Upper lobe of left lung (tissue), 6 donors: ENCODE results near the gene REX1BD. TPM values are rescaled to one million over a fixed set of nuclear protein-coding genes. Genes with fewer than 3 reads are reported as not detected.

Experiments
- ATAC-seq, 2 donors: fragments of 200-7000 bp; cut with Tn5 transposase; one replicate each; pipeline ENCODE4 v1.9.1; 2022; ENCODE audit warnings: mild to moderate bottlenecking in 2 of 2, moderate library complexity in 2 of 2; ENCODE audit not compliant: low FRiP score in 2 of 2
- DNase-seq, 2 donors: peaks; one replicate each; pipeline ENCODE4 v3.0.0-alpha.2; 2019 to 2020
- H3K27ac ChIP-seq, 4 donors: fragments of 200-600 bp; sonication (generic); one replicate each; pipeline ENCODE4 v1.5.1; 2016 to 2019
- H3K27me3 ChIP-seq, 4 donors: fragments of 200-600 bp; sonication (generic); one replicate each; pipeline ENCODE4 v1.5.1; 2017 to 2019
- H3K36me3 ChIP-seq, 4 donors: fragments of 200-600 bp; sonication (generic); one replicate each; pipeline ENCODE4 v1.5.1; 2016 to 2019
- H3K4me1 ChIP-seq, 4 donors: fragments of 200-600 bp; sonication (generic); one replicate each; pipeline ENCODE4 v1.5.1; 2018 to 2019
- H3K4me3 ChIP-seq, 4 donors: fragments of 200-600 bp; sonication (generic); one replicate each; pipeline ENCODE4 v1.5.1; 2017 to 2019; ENCODE audit warnings: mild to moderate bottlenecking in 2 of 4, moderate library complexity in 1 of 4
- H3K9me3 ChIP-seq, 4 donors: fragments of 200-600 bp; sonication (generic); one replicate each; pipeline ENCODE4 v1.5.1; 2018 to 2019
- EP300 ChIP-seq, 4 donors: sonication (generic); formaldehyde crosslinking; IDR thresholded peaks; one replicate each; pipeline ENCODE4 v1.5.1; 2017; ENCODE audit warnings: antibody characterized with exemption in 4 of 4, control low read depth in 2 of 4
- POLR2A ChIP-seq, 4 donors: fragments of 450-650 bp; IDR thresholded peaks; one replicate each; pipeline ENCODE4 v1.5.1; 2016 to 2017; ENCODE audit warnings: antibody characterized with exemption in 4 of 4, mild to moderate bottlenecking in 2 of 4
- POLR2AphosphoS5 ChIP-seq, 2 donors: sonication (generic); formaldehyde crosslinking; IDR thresholded peaks; one replicate each; pipeline ENCODE4 v1.5.1; 2017; ENCODE audit warnings: antibody characterized with exemption in 2 of 2
- WGBS, 2 donors: methylation state at CpG; one replicate each; pipeline ENCODE4 v1.1.5; 2017 to 2018; 5-methylcytosine and 5-hydroxymethylcytosine counted together
- total RNA-seq, 6 donors: library from RNA; depleted of rRNA in 4 of 6; stranded (reverse); fragments of >200 nt in 4 of 6; gene quantifications; one replicate each; pipeline versions ENCODE4 v1.1.0 to v1.2.1, GENCODE V29; 2016 to 2021
- TF ChIP-seq, protein P1 (sequence below), 6 experiments: fragments of 450-650 bp in 4 of 6; fragments of 200-600 bp in 2 of 6; sonication (generic) in 2 of 6; IDR thresholded peaks; one replicate each; pipeline ENCODE4 v1.5.1; 2016 to 2019; ENCODE audit warnings: antibody characterized with exemption in 6 of 6
- donor health status: DM: no; HTN: no; CAD: no; lungs with moderate emphysema.
- donor health status: DM: no; HTN: yes; CAD: no; lungs with severe emphysema.

The REX1BD gene
- total RNA-seq, 6 donors from 2014 or later: 83.6 to 114 (median 91.6) TPM

DNA sequence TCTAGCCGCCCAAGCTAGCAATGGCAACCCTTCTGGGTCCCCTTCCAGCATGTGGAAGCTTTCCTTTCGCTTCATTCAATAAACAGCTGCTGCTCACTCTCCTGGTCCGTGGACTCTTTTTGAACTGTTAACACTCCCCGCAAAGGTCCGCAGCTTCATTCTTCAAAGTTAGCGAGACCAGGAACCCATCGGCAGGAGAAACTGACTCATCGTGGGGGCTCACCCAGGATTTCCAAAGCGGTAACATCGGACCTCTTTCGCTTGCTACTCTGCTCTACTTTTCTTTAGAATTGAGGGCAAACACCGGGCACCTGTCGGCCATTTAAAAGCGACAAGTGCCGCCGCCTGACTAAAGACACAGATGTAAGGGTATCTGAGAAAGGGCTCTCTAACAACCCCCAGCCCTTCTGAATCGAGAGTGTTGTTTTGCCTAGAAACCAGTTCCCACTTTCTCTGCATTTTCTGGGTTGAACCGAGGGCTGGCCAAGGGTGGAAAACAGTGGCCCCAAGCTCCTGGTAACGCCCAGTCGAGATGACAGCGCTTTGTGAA is 11.2 kb upstream of the REX1BD start:
- Histone ChIP-seq H3K27ac (no peak overlapping the region), H3K36me3 (peaks cover 11 to 56% (median 36%) of the 10 kb centered on the region in 4 donors), H3K27me3 (no peaks in the 10 kb centered on the region), H3K4me1 (peaks cover 12 to 14% (median 12%) of the 10 kb centered on the region in 4 donors), H3K9me3 (no peaks in the 10 kb centered on the region), H3K4me3 (no peak overlapping the region)
- ATAC-seq: no peak
- no peak for DNase-seq
- WGBS, 2 donors: 86 to 90% methylated on average over 21 of the region's 21 CpGs
- no peak for TF ChIP-seq POLR2AphosphoS5 (IDR thresholded peaks at IDR 0.05)

DNA sequence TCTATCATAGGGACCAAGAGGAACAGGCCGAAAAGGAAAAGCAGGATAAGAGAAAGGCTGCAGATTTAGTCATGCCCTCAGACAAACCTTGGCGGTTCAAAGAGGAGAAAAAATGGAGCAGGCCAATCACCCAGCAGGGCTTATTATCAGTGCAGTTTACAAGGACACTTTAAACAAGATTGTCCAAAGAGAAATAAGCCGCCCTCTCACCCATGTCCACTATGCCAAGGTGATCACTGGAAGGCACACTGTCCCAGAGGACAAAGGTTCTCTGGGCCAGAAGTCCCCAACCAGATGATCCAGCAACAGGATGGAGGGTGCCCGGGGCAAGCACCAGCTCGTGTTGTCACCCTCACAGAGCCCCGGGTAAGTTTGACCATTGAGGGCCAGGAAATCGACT is 8.3 kb upstream of the REX1BD start:
- no peak overlapping the region for H3K4me3 ChIP-seq
- H3K4me1 ChIP-seq: no peaks in the 10 kb centered on the region
- ATAC-seq (no peak), DNase-seq (no peak)
- TF ChIP-seq POLR2AphosphoS5 (IDR thresholded peaks at IDR 0.05) (no peak), EP300 (IDR thresholded peaks at IDR 0.05) (no peak), POLR2A (IDR thresholded peaks at IDR 0.05) (no peak)
- TF ChIP-seq, protein P1, sequence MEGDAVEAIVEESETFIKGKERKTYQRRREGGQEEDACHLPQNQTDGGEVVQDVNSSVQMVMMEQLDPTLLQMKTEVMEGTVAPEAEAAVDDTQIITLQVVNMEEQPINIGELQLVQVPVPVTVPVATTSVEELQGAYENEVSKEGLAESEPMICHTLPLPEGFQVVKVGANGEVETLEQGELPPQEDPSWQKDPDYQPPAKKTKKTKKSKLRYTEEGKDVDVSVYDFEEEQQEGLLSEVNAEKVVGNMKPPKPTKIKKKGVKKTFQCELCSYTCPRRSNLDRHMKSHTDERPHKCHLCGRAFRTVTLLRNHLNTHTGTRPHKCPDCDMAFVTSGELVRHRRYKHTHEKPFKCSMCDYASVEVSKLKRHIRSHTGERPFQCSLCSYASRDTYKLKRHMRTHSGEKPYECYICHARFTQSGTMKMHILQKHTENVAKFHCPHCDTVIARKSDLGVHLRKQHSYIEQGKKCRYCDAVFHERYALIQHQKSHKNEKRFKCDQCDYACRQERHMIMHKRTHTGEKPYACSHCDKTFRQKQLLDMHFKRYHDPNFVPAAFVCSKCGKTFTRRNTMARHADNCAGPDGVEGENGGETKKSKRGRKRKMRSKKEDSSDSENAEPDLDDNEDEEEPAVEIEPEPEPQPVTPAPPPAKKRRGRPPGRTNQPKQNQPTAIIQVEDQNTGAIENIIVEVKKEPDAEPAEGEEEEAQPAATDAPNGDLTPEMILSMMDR (IDR thresholded peaks at IDR 0.05): no peak
- 67 to 80% methylated on average over 7 of the region's 7 CpGs for WGBS, 2 donors
- H3K36me3 ChIP-seq: peaks cover under 1 to 32% (median 17%) of the 10 kb centered on the region in 4 donors
- no peak overlapping the region for H3K27ac ChIP-seq
- no peaks in the 10 kb centered on the region for H3K27me3 ChIP-seq
- no peaks in the 10 kb centered on the region for H3K9me3 ChIP-seq

DNA sequence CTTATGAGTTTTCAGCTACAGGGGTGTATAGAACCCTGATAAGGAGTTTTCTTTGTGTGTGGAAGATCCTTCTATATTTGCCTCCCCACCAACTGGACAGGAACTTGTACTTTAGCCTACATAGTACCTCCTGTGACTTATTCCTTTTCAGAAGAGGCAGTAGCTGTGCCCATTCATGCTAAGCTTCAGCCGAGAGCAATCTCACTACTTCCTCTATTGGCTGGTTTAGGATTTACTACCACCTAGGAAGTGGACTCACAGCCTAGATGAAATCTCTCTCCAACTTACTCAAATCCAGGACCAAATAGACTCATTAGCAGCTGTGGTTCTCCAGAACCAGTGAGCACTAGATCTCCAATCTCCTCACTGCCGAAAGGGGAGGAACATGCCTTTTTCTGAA is 2.3 kb upstream of the REX1BD start:
- no peak overlapping the region for H3K4me3 ChIP-seq
- peaks cover 0 to 10% (median 7%) of the 10 kb centered on the region in 4 donors for H3K36me3 ChIP-seq
- no peaks in the 10 kb centered on the region for H3K9me3 ChIP-seq
- TF ChIP-seq, protein P1 (IDR thresholded peaks at IDR 0.05): no peak
- TF ChIP-seq POLR2AphosphoS5 (IDR thresholded peaks at IDR 0.05): no peak
- TF ChIP-seq EP300 (IDR thresholded peaks at IDR 0.05): no peak
- TF ChIP-seq POLR2A (IDR thresholded peaks at IDR 0.05): no peak
- H3K27me3 ChIP-seq: no peaks in the 10 kb centered on the region
- DNase-seq (no peak), ATAC-seq (no peak)
- H3K27ac ChIP-seq: no peak overlapping the region
- 52 to 60% methylated on average over 2 of the region's 2 CpGs for WGBS, 2 donors
- H3K4me1 ChIP-seq: peaks cover 19 to 29% (median 22%) of the 10 kb centered on the region in 4 donors

GRCh38 chr19:18587561-18587960 is 1.0 kb upstream of the REX1BD start:
- no peaks in the 10 kb centered on the region for H3K27me3 ChIP-seq
- ATAC-seq (no peak), DNase-seq (no peak)
- no peak for TF ChIP-seq EP300 (IDR thresholded peaks at IDR 0.05)
- no peak for TF ChIP-seq POLR2AphosphoS5 (IDR thresholded peaks at IDR 0.05)
- TF ChIP-seq, protein P1 (IDR thresholded peaks at IDR 0.05): no peak
- no peak for TF ChIP-seq POLR2A (IDR thresholded peaks at IDR 0.05)
- H3K4me3 ChIP-seq: no peak overlapping the region
- WGBS, 2 donors: 88 to 92% methylated on average over 12 of the region's 12 CpGs
- H3K36me3 ChIP-seq: peaks cover 0 to 15% (median 9%) of the 10 kb centered on the region in 4 donors
- H3K4me1 ChIP-seq: peaks cover 19 to 29% (median 22%) of the 10 kb centered on the region in 4 donors
- peak overlapping the region in 3 of 4 donors; percentile 82 to 88 (median 87) for H3K27ac ChIP-seq
- no peaks in the 10 kb centered on the region for H3K9me3 ChIP-seq

DNA sequence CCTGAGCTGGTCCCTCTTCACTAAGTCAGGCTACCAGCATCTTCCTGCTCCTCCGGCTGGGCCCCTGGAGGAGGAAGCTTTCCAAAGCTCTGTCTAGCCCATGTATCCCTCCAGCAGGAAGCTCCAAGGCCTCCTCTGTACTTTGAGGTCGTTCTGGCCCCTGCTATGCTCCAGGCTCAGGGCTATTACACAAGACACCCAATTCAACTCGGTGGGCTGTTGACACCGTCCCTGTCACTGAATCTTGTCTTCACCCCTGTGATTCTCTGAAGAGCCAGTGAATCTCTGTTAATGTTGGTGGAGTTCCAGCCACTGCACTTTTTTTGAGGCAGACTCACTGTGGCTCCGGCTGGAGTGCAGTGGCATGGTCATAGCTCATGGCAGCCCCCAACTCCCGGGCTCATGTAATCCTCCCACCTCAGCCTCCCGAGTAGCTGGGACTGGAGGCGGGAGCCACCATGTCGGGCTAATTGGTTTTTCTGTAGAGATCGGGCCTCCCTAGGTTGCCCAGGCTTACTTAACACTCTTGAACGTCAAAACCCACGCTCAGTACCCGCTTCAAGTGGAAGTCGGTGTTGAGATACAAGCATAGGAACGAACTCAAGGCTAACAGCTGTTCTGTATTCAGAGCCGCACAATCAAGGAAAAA is 512 bp upstream of the REX1BD start:
- Histone ChIP-seq H3K4me1 (peaks cover 19 to 29% (median 22%) of the 10 kb centered on the region in 4 donors), H3K27ac (peak overlapping the region; percentile 78 to 88 (median 84)), H3K36me3 (peaks cover 0 to 15% (median 9%) of the 10 kb centered on the region in 4 donors), H3K27me3 (no peaks in the 10 kb centered on the region), H3K4me3 (peak overlapping the region; percentile 60 to 93 (median 86)), H3K9me3 (no peaks in the 10 kb centered on the region)
- no peak for DNase-seq
- 33 to 37% methylated on average over 6 to 16 of the region's 16 CpGs for WGBS, 2 donors
- TF ChIP-seq POLR2AphosphoS5 (IDR thresholded peaks at IDR 0.05): no peak
- TF ChIP-seq, protein P1 (IDR thresholded peaks at IDR 0.05): no peak
- TF ChIP-seq POLR2A (IDR thresholded peaks at IDR 0.05): no peak
- no peak for TF ChIP-seq EP300 (IDR thresholded peaks at IDR 0.05)
- ATAC-seq: no peak
